ENCODE measurements around the gene TPPP3. TPM values are rescaled to one million over a fixed set of nuclear protein-coding genes. Genes with fewer than 3 reads are reported as not detected.

The TPPP3 gene
- total and polyA plus RNA-seq, 4 donors, result 164 to 371 (median 185) TPM

- WGBS, 2 donors, result 91 to 93% methylated on average over 5 of the region's 5 CpGs
- Histone ChIP-seq H3K4me1 (ENCODE audit: control insufficient read depth in 5 of 5, insufficient read depth in 5 of 5, low read length in 5 of 5) (peaks cover 0 to 20% (median 0%) of the 10 kb centered on the region in 5 donors), H3K36me3 (ENCODE audit: control insufficient read depth in 4 of 4, insufficient read depth in 4 of 4, low read length in 4 of 4) (peaks cover 0 to 21% (median 8%) of the 10 kb centered on the region in 4 donors), H3K27ac (ENCODE audit: low read depth in 1 of 2, low read length in 1 of 2) (no peak overlapping the region), H3K27me3 (ENCODE audit: control insufficient read depth in 3 of 3, insufficient read depth in 3 of 3, low read length in 2 of 3) (peaks cover 0 to 10% (median 7%) of the 10 kb centered on the region in 3 donors), H3K9me3 (ENCODE audit: control insufficient read depth in 4 of 4, insufficient read depth in 3 of 4, low read length in 3 of 4) (no peaks in the 10 kb centered on the region), H3K4me3 (no peak overlapping the region), H3K9ac (ENCODE audit: insufficient read depth in 1 of 2, low read length in 2 of 2) (no peak overlapping the region)
- DNase-seq (no peak), ATAC-seq (ENCODE audit: insufficient read depth, low FRiP score) (no peak)
- no peak for TF ChIP-seq CTCF (IDR thresholded peaks at IDR 0.05; ENCODE audit: control extremely low read depth, extremely low read depth)
These were observed 39.9 kb upstream of the TPPP3 start for GRCh38 chr16:67433131-67433719.

GRCh38 chr16:67432506-67432890 lies 39.2 kb upstream of the TPPP3 start:
- Histone ChIP-seq H3K9me3 (ENCODE audit: control insufficient read depth in 4 of 4, insufficient read depth in 3 of 4, low read length in 3 of 4) (no peaks in the 10 kb centered on the region), H3K4me1 (ENCODE audit: control insufficient read depth in 5 of 5, insufficient read depth in 5 of 5, low read length in 5 of 5) (peaks cover 0 to 21% (median 0%) of the 10 kb centered on the region in 5 donors), H3K36me3 (ENCODE audit: control insufficient read depth in 4 of 4, insufficient read depth in 4 of 4, low read length in 4 of 4) (peaks cover 0 to 14% (median 3%) of the 10 kb centered on the region in 4 donors), H3K27me3 (ENCODE audit: control insufficient read depth in 3 of 3, insufficient read depth in 3 of 3, low read length in 2 of 3) (peaks cover 0 to 10% (median 7%) of the 10 kb centered on the region in 3 donors), H3K4me3 (no peak overlapping the region), H3K27ac (ENCODE audit: low read depth in 1 of 2, low read length in 1 of 2) (no peak overlapping the region), H3K9ac (ENCODE audit: insufficient read depth in 1 of 2, low read length in 2 of 2) (peak overlapping the region in 1 of 2 donors; percentile 20)
- WGBS, 2 donors, result 52 to 60% methylated on average over 5 of the region's 5 CpGs
- TF ChIP-seq CTCF (IDR thresholded peaks at IDR 0.05; ENCODE audit: control extremely low read depth, extremely low read depth), result no peak
- ATAC-seq (ENCODE audit: insufficient read depth, low FRiP score), result no peak
- no peak for DNase-seq

GRCh38 chr16:67431775-67432505 lies 38.6 kb upstream of the TPPP3 start:
- Histone ChIP-seq H3K27me3 (ENCODE audit: control insufficient read depth in 3 of 3, insufficient read depth in 3 of 3, low read length in 2 of 3) (peaks cover 0 to 10% (median 7%) of the 10 kb centered on the region in 3 donors), H3K36me3 (ENCODE audit: control insufficient read depth in 4 of 4, insufficient read depth in 4 of 4, low read length in 4 of 4) (peaks cover 0 to 9% (median under 1%) of the 10 kb centered on the region in 4 donors), H3K4me1 (ENCODE audit: control insufficient read depth in 5 of 5, insufficient read depth in 5 of 5, low read length in 5 of 5) (peaks cover 0 to 21% (median 0%) of the 10 kb centered on the region in 5 donors), H3K4me3 (no peak overlapping the region), H3K9me3 (ENCODE audit: control insufficient read depth in 4 of 4, insufficient read depth in 3 of 4, low read length in 3 of 4) (no peaks in the 10 kb centered on the region), H3K27ac (ENCODE audit: low read depth in 1 of 2, low read length in 1 of 2) (no peak overlapping the region), H3K9ac (ENCODE audit: insufficient read depth in 1 of 2, low read length in 2 of 2) (peak overlapping the region; percentile 20 to 46)
- DNase-seq (peak in 2 of 3 donors; percentile 53 to 61), ATAC-seq (ENCODE audit: insufficient read depth, low FRiP score) (no peak)
- 32 to 33% methylated on average over 13 of the region's 13 CpGs for WGBS, 2 donors
- TF ChIP-seq CTCF (IDR thresholded peaks at IDR 0.05; ENCODE audit: control extremely low read depth, extremely low read depth), result no peak

All from lung (tissue), 12 donors.